GM12892 (cell line): ENCODE data around the gene NCAPG2.

Experiments used
- POLR2A ChIP-seq: IDR thresholded peaks from 2 replicates; pipeline ENCODE4 v1.6.1; 2011; ENCODE audit warnings: low read depth, low read length, control low read depth
- POLR2AphosphoS5 ChIP-seq: IDR thresholded peaks from 2 replicates; pipeline ENCODE4 v1.6.1; 2011; ENCODE audit warnings: low read depth, low read length, control low read depth
- TAF1 ChIP-seq: IDR thresholded peaks from 2 replicates; pipeline ENCODE4 v1.6.1; 2011; ENCODE audit warnings: low read depth, mild to moderate bottlenecking, control low read depth, low read length, borderline replicate concordance

- TF ChIP-seq POLR2AphosphoS5 (no peak), POLR2A (peak; percentile 31; the same call in 1 of the 2 replicates), TAF1 (no peak)
Measured at GRCh38 chr7:158695726-158696452, 8.7 kb downstream of the NCAPG2 start.
